HCT116 (cell line): ENCODE measurements around the gene COBL. TPM values are rescaled to one million over a fixed set of nuclear protein-coding genes. Genes with fewer than 3 reads are reported as not detected.

Experiments
- ATAC-seq: fragments of 200-7000 bp; cut with Tn5 transposase; 2 replicates; pipeline ENCODE4 v1.9.1; 2020; ENCODE audit warnings: mild to moderate bottlenecking, moderate library complexity
- BruUV-seq: library from RNA; stranded (reverse); fragments of 400-500 nt; replicated peaks from 2 replicates; lab custom pipeline; 2021; lab: Mats Ljungman, UMichigan
- CTCF ChIA-PET: fragments of 300-600 bp; sonication (Branson Sonifier 250); formaldehyde crosslinking; loops from one replicate; lab custom pipeline; 2021; ENCODE audit warnings: antibody characterized with exemption; lab: Charles Lee
- POLR2A ChIA-PET: fragments of 300-600, 350-600 bp; sonication (Branson Sonifier 250); formaldehyde crosslinking; loops from one replicate; lab custom pipeline; 2021; ENCODE audit warnings: antibody characterized with exemption; lab: Charles Lee
- RAD21 ChIA-PET, 2 experiments: fragments of 300-600 bp; sonication (Branson Sonifier 250); formaldehyde crosslinking; loops; one replicate each; lab custom pipeline; 2023; ENCODE audit warnings: low total read pairs in 2 of 2; ENCODE audit not compliant: uncharacterized antibody in 2 of 2, unreplicated experiment in 2 of 2, low non-redundant PET in 1 of 2; lab: Charles Lee
- DNase-seq: peaks from one replicate; pipeline ENCODE4 v3.0.0-alpha.2; 2010; ENCODE audit warnings: low read depth, low spot score
- H2AFZ ChIP-seq: fragments of 200-600 bp; shearing (Covaris generic), sonication (generic); 2 replicates; pipeline ENCODE4 v1.6.1; 2017; ENCODE audit warnings: low read depth, mixed run types, mixed read lengths, antibody characterized with exemption, low read length; ENCODE audit not compliant: poor library complexity, severe bottlenecking
- H3K27ac ChIP-seq: 2 replicates; pipeline ENCODE4 v1.5.1; 2012; ENCODE audit warnings: low read depth, low read length
- H3K27me3 ChIP-seq: fragments of 200-600 bp; sonication (generic); 2 replicates; pipeline ENCODE4 v1.6.1; 2016; ENCODE audit warnings: mixed run types, low read length, mixed read lengths; ENCODE audit not compliant: insufficient read depth
- H3K36me3 ChIP-seq, 2 experiments: fragments of 200-500 bp in 1 of 2; fragments of 200-600 bp in 1 of 2; sonication (Bioruptor generic) in 1 of 2; sonication (generic) in 1 of 2; 2 replicates each; pipeline versions ENCODE4 v1.5.1 to v1.6.1; 2014 to 2016; ENCODE audit warnings: low read length in 2 of 2, inconsistent platforms in 1 of 2, mixed read lengths in 1 of 2, mixed run types in 1 of 2; ENCODE audit not compliant: insufficient read depth in 2 of 2, control insufficient read depth in 1 of 2
- H3K4me1 ChIP-seq, 2 experiments: fragments of 200-600 bp in 1 of 2; sonication (generic) in 1 of 2; 2 replicates each; pipeline versions ENCODE4 v1.5.1 to v1.6.1; 2012 to 2017; ENCODE audit warnings: low read length in 2 of 2, inconsistent platforms in 1 of 2, mild to moderate bottlenecking in 1 of 2, mixed read lengths in 1 of 2, mixed run types in 1 of 2, moderate library complexity in 1 of 2; ENCODE audit not compliant: insufficient read depth in 2 of 2, control insufficient read depth in 1 of 2
- H3K4me2 ChIP-seq: fragments of 200-600 bp; sonication (generic); 2 replicates; pipeline ENCODE4 v1.6.1; 2017; ENCODE audit warnings: mixed run types, low read length, mixed read lengths
- H3K4me3 ChIP-seq, 2 experiments: fragments of 200-600 bp in 1 of 2; sonication (generic) in 1 of 2; replicated peaks in 1 of 2; 2 replicates each; pipeline ENCODE4 v1.5.1; 2011 to 2016; ENCODE audit warnings: low read length in 2 of 2, control low read depth in 1 of 2, low read depth in 1 of 2, mild to moderate bottlenecking in 1 of 2, mixed read lengths in 1 of 2, mixed run types in 1 of 2
- H3K79me2 ChIP-seq: fragments of 200-600 bp; sonication (generic); 2 replicates; pipeline ENCODE4 v1.6.1; 2017; ENCODE audit warnings: mild to moderate bottlenecking, mixed run types, low read length, moderate library complexity, mixed read lengths; ENCODE audit not compliant: insufficient read depth
- H3K9ac ChIP-seq: fragments of 200-600 bp; sonication (generic); 2 replicates; pipeline ENCODE4 v1.6.1; 2016; ENCODE audit warnings: low read length, mixed read lengths
- H3K9me2 ChIP-seq: fragments of 200-600 bp; sonication (generic), shearing (Covaris generic); 2 replicates; pipeline ENCODE4 v1.6.1; 2017; ENCODE audit warnings: mixed run types, mild to moderate bottlenecking, moderate library complexity; ENCODE audit not compliant: insufficient read depth
- H3K9me3 ChIP-seq, 2 experiments: fragments of 200-500 bp in 1 of 2; fragments of 200-600 bp in 1 of 2; sonication (Bioruptor generic) in 1 of 2; sonication (generic) in 1 of 2; 2 replicates each; pipeline ENCODE4 v1.6.1; 2014 to 2017; ENCODE audit warnings: low read length in 2 of 2, mixed read lengths in 2 of 2, inconsistent platforms in 1 of 2, low read depth in 1 of 2, mild to moderate bottlenecking in 1 of 2, mixed run types in 1 of 2, moderate library complexity in 1 of 2; ENCODE audit not compliant: control insufficient read depth in 1 of 2, insufficient read depth in 1 of 2
- H4K20me1 ChIP-seq: fragments of 200-600 bp; sonication (generic), shearing (Covaris generic); 2 replicates; pipeline ENCODE4 v1.6.1; 2017; ENCODE audit warnings: mixed run types, mild to moderate bottlenecking, moderate library complexity; ENCODE audit not compliant: insufficient read depth
- ATF3 ChIP-seq: IDR thresholded peaks from 2 replicates; pipeline ENCODE4 v1.6.1; 2012
- CEBPB ChIP-seq: IDR thresholded peaks from 2 replicates; pipeline ENCODE4 v1.6.1; 2012; ENCODE audit warnings: low read depth
- EZH2 ChIP-seq: fragments of 200-600 bp; sonication (generic); IDR thresholded peaks from 2 replicates; pipeline ENCODE4 v1.6.1; 2017; ENCODE audit warnings: antibody characterized with exemption, mixed run types
- EZH2phosphoT487 ChIP-seq: fragments of 200-600 bp; IDR thresholded peaks from 2 replicates; pipeline ENCODE4 v1.6.1; 2018; ENCODE audit warnings: antibody characterized with exemption, borderline replicate concordance
- FOSL1 ChIP-seq: IDR thresholded peaks from 2 replicates; pipeline ENCODE4 v1.6.1; 2012; ENCODE audit warnings: low read depth
- JUND ChIP-seq: IDR thresholded peaks from 2 replicates; pipeline ENCODE4 v1.6.1; 2012
- POLR2AphosphoS5 ChIP-seq: IDR thresholded peaks from 2 replicates; pipeline ENCODE4 v1.6.1; 2011; ENCODE audit warnings: mild to moderate bottlenecking, low read depth, low read length, moderate library complexity
- RAD21 ChIP-seq: IDR thresholded peaks from 2 replicates; pipeline ENCODE4 v1.6.1; 2012; ENCODE audit warnings: low read depth, mild to moderate bottlenecking
- SIN3A ChIP-seq: IDR thresholded peaks from 2 replicates; pipeline ENCODE4 v1.6.1; 2012; ENCODE audit warnings: low read depth
- SP1 ChIP-seq: IDR thresholded peaks from 2 replicates; pipeline ENCODE4 v1.6.1; 2012; ENCODE audit warnings: low read depth
- SRF ChIP-seq: IDR thresholded peaks from 2 replicates; pipeline ENCODE4 v1.6.1; 2012; ENCODE audit warnings: low read depth
- ZBTB33 ChIP-seq: IDR thresholded peaks from 2 replicates; pipeline ENCODE4 v1.6.1; 2011; ENCODE audit warnings: mild to moderate bottlenecking, low read length, moderate library complexity; ENCODE audit not compliant: insufficient replicate concordance; ENCODE audit errors: extremely low read depth
- ZNF274 ChIP-seq: fragments of 200-500 bp; sonication (Bioruptor generic); IDR thresholded peaks from 2 replicates; pipeline ENCODE4 v1.6.1; 2014; ENCODE audit warnings: mild to moderate bottlenecking, low read depth, low read length, inconsistent platforms
- intact Hi-C: fragments of 100-400 bp; cut with micrococcal nuclease; formaldehyde crosslinking; loops from 2 replicates; pipeline ENCODE4 v1.10.0; 2022
- total RNA-seq: library from RNA; stranded (reverse); gene quantifications from one replicate; pipeline ENCODE4 v1.2.1, GENCODE V29; 2021; ENCODE audit not compliant: unreplicated experiment
- TF ChIP-seq, protein P1 (sequence below), 3 experiments: fragments of 200-600 bp in 1 of 3; sonication (generic) in 1 of 3; IDR thresholded peaks in 2 of 3; conservative IDR thresholded peaks in 1 of 3; 2 replicates each; pipeline ENCODE4 v1.5.1; 2012 to 2017; ENCODE audit warnings: low read depth in 2 of 3, low read length in 2 of 3, antibody characterized with exemption in 1 of 3, borderline replicate concordance in 1 of 3, control low read depth in 1 of 3, mild to moderate bottlenecking in 1 of 3, mixed read lengths in 1 of 3, mixed run types in 1 of 3, moderate library complexity in 1 of 3; ENCODE audit not compliant: insufficient read depth in 1 of 3
- TF ChIP-seq, protein P2 (sequence below): IDR thresholded peaks from 2 replicates; pipeline ENCODE4 v1.6.1; 2012

Gene COBL
- total RNA-seq, 1 experiment from 2014 or later: 19.3 TPM

GRCh38 chr7:51327287-51327717 lies 10.7 kb upstream of the COBL start:
- H3K4me2 ChIP-seq: no peak overlapping the region
- peaks cover 0 to 5% of the 10 kb centered on the region in 2 experiments; a peak in 3 of 4 replicates for H3K4me1 ChIP-seq
- no peaks in the 10 kb centered on the region for H3K9me2 ChIP-seq
- H2AFZ ChIP-seq: no peak overlapping the region
- no peak overlapping the region for H3K9ac ChIP-seq
- intact Hi-C loops: no loop called here
- H3K4me3 ChIP-seq: no peak overlapping the region
- POLR2A ChIA-PET: no interaction called here
- no TSS peak for BruUV-seq
- no peak for TF ChIP-seq EZH2
- no peak for TF ChIP-seq SRF
- TF ChIP-seq EZH2phosphoT487: no peak
- TF ChIP-seq SP1: no peak
- no peak for TF ChIP-seq POLR2AphosphoS5
- TF ChIP-seq CEBPB: no peak
- TF ChIP-seq, all 23 proteins: peak for 0
- H3K9me3 ChIP-seq: no peaks in the 10 kb centered on the region
- H3K27me3 ChIP-seq: no peaks in the 10 kb centered on the region
- ChIA-PET RAD21 (no interaction called here), CTCF (no interaction called here)
- no peak for ATAC-seq
- no peak for DNase-seq
- H3K79me2 ChIP-seq: no peaks in the 10 kb centered on the region
- H3K27ac ChIP-seq: no peak overlapping the region
- no peaks in the 10 kb centered on the region for H3K36me3 ChIP-seq
- no peaks in the 10 kb centered on the region for H4K20me1 ChIP-seq

GRCh38 chr7:51326656-51327286 lies 10.2 kb upstream of the COBL start:
- POLR2A ChIA-PET: no interaction called here
- no peaks in the 10 kb centered on the region for H4K20me1 ChIP-seq
- RAD21 ChIA-PET: no interaction called here
- no peaks in the 10 kb centered on the region for H3K79me2 ChIP-seq
- DNase-seq (no peak), ATAC-seq (no peak)
- no peak overlapping the region for H2AFZ ChIP-seq
- peaks cover 0 to 5% of the 10 kb centered on the region in 2 experiments; a peak in 3 of 4 replicates for H3K4me1 ChIP-seq
- H3K4me2 ChIP-seq: no peak overlapping the region
- CTCF ChIA-PET: no interaction called here
- H3K9me2 ChIP-seq: no peaks in the 10 kb centered on the region
- no peaks in the 10 kb centered on the region for H3K36me3 ChIP-seq
- no peak overlapping the region for H3K4me3 ChIP-seq
- H3K27ac ChIP-seq: no peak overlapping the region
- BruUV-seq: no TSS peak
- no peaks in the 10 kb centered on the region for H3K9me3 ChIP-seq
- H3K27me3 ChIP-seq: no peaks in the 10 kb centered on the region
- intact Hi-C loops: no loop called here
- H3K9ac ChIP-seq: no peak overlapping the region
- TF ChIP-seq SIN3A: no peak
- no peak for TF ChIP-seq ATF3
- TF ChIP-seq EZH2phosphoT487: no peak
- no peak for TF ChIP-seq JUND
- no peak for TF ChIP-seq SRF
- TF ChIP-seq RAD21: no peak
- TF ChIP-seq, protein P1, sequence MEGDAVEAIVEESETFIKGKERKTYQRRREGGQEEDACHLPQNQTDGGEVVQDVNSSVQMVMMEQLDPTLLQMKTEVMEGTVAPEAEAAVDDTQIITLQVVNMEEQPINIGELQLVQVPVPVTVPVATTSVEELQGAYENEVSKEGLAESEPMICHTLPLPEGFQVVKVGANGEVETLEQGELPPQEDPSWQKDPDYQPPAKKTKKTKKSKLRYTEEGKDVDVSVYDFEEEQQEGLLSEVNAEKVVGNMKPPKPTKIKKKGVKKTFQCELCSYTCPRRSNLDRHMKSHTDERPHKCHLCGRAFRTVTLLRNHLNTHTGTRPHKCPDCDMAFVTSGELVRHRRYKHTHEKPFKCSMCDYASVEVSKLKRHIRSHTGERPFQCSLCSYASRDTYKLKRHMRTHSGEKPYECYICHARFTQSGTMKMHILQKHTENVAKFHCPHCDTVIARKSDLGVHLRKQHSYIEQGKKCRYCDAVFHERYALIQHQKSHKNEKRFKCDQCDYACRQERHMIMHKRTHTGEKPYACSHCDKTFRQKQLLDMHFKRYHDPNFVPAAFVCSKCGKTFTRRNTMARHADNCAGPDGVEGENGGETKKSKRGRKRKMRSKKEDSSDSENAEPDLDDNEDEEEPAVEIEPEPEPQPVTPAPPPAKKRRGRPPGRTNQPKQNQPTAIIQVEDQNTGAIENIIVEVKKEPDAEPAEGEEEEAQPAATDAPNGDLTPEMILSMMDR (IDR thresholded peaks at IDR 0.05 in 2 of 3, conservative IDR thresholded peaks at IDR 0.05 in 1 of 3; ENCODE audit: borderline replicate concordance in 1 of 3, insufficient read depth in 1 of 3, low read depth in 2 of 3, low read length in 2 of 3): no peak
- TF ChIP-seq CEBPB: no peak
- TF ChIP-seq FOSL1: no peak
- TF ChIP-seq, protein P2, sequence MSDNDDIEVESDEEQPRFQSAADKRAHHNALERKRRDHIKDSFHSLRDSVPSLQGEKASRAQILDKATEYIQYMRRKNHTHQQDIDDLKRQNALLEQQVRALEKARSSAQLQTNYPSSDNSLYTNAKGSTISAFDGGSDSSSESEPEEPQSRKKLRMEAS: no peak
- TF ChIP-seq ZNF274: no peak
- no peak for TF ChIP-seq ZBTB33
